HepG2 (cell line): ENCODE measurements around the gene DNAJC24. TPM values are rescaled to one million over a fixed set of nuclear protein-coding genes. Genes with fewer than 3 reads are reported as not detected.

Source experiments
- ATAC-seq: fragments of 200-7000 bp; cut with Tn5 transposase; 3 replicates; pipeline ENCODE4 v1.9.1; 2020; ENCODE audit warnings: mild to moderate bottlenecking, moderate library complexity
- BruUV-seq: library from RNA; stranded (reverse); fragments of 400-500 nt; replicated peaks from 2 replicates; lab custom pipeline; 2021; lab: Mats Ljungman, UMichigan
- CTCF ChIA-PET: fragments of 300-600 bp; formaldehyde crosslinking; extraction: SDS; loops from one replicate; lab custom pipeline; 2021; ENCODE audit warnings: low total read pairs, inconsistent platforms, low intra/inter-chr PET ratio; lab: Yijun Ruan, JAX
- POLR2A ChIA-PET: fragments of 350-600 bp; sonication (Branson Sonifier 250); formaldehyde crosslinking; loops from one replicate; lab custom pipeline; 2020; ENCODE audit warnings: antibody characterized with exemption, inconsistent platforms; lab: Yijun Ruan, JAX
- DNase-seq: peaks from one replicate; pipeline ENCODE4 v3.0.0-alpha.2; 2015; ENCODE audit warnings: low spot score
- FAIRE-seq: peaks from 3 replicates; lab custom pipeline; 2011; peaks lifted over from hg19 to GRCh38; lab: Jason Lieb, UNC
- H2AFZ ChIP-seq: one replicate; pipeline ENCODE4 v1.6.1; 2011; ENCODE audit warnings: low read length, inconsistent platforms
- H3K27ac ChIP-seq: fragments of 300-600 bp; 3 replicates; pipeline ENCODE4 v1.8.0; 2011; ENCODE audit warnings: mixed run types, mild to moderate bottlenecking, mixed read lengths, low read length, inconsistent platforms; ENCODE audit not compliant: insufficient read depth; ENCODE audit errors: extremely low read length
- H3K27me3 ChIP-seq, 2 experiments: fragments of 200-600 bp in 1 of 2; 2 replicates in 1 of 2; 3 replicates in 1 of 2; pipeline versions ENCODE4 v1.6.0 to v1.8.0; 2011; ENCODE audit warnings: low read length in 2 of 2, mild to moderate bottlenecking in 2 of 2, moderate library complexity in 2 of 2, inconsistent platforms in 1 of 2; ENCODE audit not compliant: insufficient read depth in 2 of 2, control insufficient read depth in 1 of 2
- H3K36me3 ChIP-seq, 2 experiments: fragments of 200-600 bp in 1 of 2; replicated peaks in 1 of 2; 2 replicates in 1 of 2; 3 replicates in 1 of 2; pipeline versions ENCODE4 v1.5.1 to v1.8.0; 2011; ENCODE audit warnings: low read length in 2 of 2, inconsistent platforms in 1 of 2; ENCODE audit not compliant: insufficient read depth in 2 of 2, control insufficient read depth in 1 of 2
- H3K4me1 ChIP-seq: 2 replicates; pipeline ENCODE4 v1.5.1; 2012; ENCODE audit warnings: low read length, inconsistent platforms; ENCODE audit not compliant: insufficient read depth
- H3K4me2 ChIP-seq: 2 replicates; pipeline ENCODE4 v1.6.0; 2011; ENCODE audit warnings: low read depth, low read length, inconsistent platforms
- H3K4me3 ChIP-seq, 3 experiments: fragments of 200-600 bp in 1 of 3; sonication (generic), shearing (Covaris generic) in 1 of 3; replicated peaks in 1 of 3; 2 replicates each; pipeline ENCODE4 v1.5.1; 2011 to 2016; ENCODE audit warnings: low read length in 3 of 3, inconsistent platforms in 2 of 3, low read depth in 2 of 3, mild to moderate bottlenecking in 2 of 3, control low read depth in 1 of 3, mixed read lengths in 1 of 3; ENCODE audit not compliant: insufficient read depth in 1 of 3
- H3K79me2 ChIP-seq: one replicate; pipeline ENCODE4 v1.6.1; 2011; ENCODE audit warnings: low read length, inconsistent platforms; ENCODE audit not compliant: insufficient read depth
- H3K9ac ChIP-seq: 2 replicates; pipeline ENCODE4 v1.6.0; 2011; ENCODE audit warnings: mild to moderate bottlenecking, low read depth, low read length, inconsistent platforms; ENCODE audit not compliant: insufficient read depth
- H3K9me3 ChIP-seq: 2 replicates; pipeline ENCODE4 v1.5.1; 2012; ENCODE audit warnings: mild to moderate bottlenecking, low read length
- H4K20me1 ChIP-seq: 2 replicates; pipeline ENCODE4 v1.6.0; 2011; ENCODE audit warnings: inconsistent platforms, mild to moderate bottlenecking, low read length, moderate library complexity; ENCODE audit not compliant: insufficient read depth
- ATF7 ChIP-seq, 2 experiments: fragments of 450-650 bp in 1 of 2; sonication (generic) in 1 of 2; formaldehyde crosslinking in 1 of 2; IDR thresholded peaks; 2 replicates each; pipeline versions ENCODE4 v1.4.0 to v1.6.1; 2016 to 2020; ENCODE audit warnings: antibody characterized with exemption in 1 of 2, mild to moderate bottlenecking in 1 of 2, missing genetic modification reagents in 1 of 2
- BCL3 ChIP-seq: sonication (generic); formaldehyde crosslinking; IDR thresholded peaks from 2 replicates; pipeline ENCODE4 v1.5.1; 2020; ENCODE audit warnings: mild to moderate bottlenecking, missing genetic modification reagents, moderate library complexity
- KMT2A ChIP-seq: sonication (generic); formaldehyde crosslinking; IDR thresholded peaks from 2 replicates; pipeline ENCODE4 v1.4.0; 2020; ENCODE audit warnings: missing genetic modification reagents
- POLR2AphosphoS2 ChIP-seq: IDR thresholded peaks from 2 replicates; pipeline ENCODE4 v1.6.1; 2011; ENCODE audit warnings: low read depth, low read length, improper control_type of control experiment
- ZFP82 ChIP-seq: sonication (generic); formaldehyde crosslinking; IDR thresholded peaks from 2 replicates; pipeline ENCODE4 v1.5.1; 2020; ENCODE audit warnings: mild to moderate bottlenecking, missing genetic modification reagents, borderline replicate concordance
- ZNF235 ChIP-seq: sonication (generic); formaldehyde crosslinking; IDR thresholded peaks from 2 replicates; pipeline ENCODE4 v1.8.1; 2023; ENCODE audit warnings: mild to moderate bottlenecking, missing genetic modification reagents, borderline replicate concordance
- ZNF431 ChIP-seq: sonication (generic); formaldehyde crosslinking; IDR thresholded peaks from 2 replicates; pipeline ENCODE4 v1.9.0; 2022; ENCODE audit warnings: missing genetic modification reagents, low read depth, mild to moderate bottlenecking, borderline replicate concordance
- WGBS: methylation state at CpG from one replicate; pipeline ENCODE4 v1.1.6; 2017; ENCODE audit warnings: low lambda C conversion rate; 5-methylcytosine and 5-hydroxymethylcytosine counted together
- in situ Hi-C: cut with HindIII; loops from 2 replicates; pipeline ENCODE4 v1.10.0; 2017; ENCODE audit warnings: low pct_unique_long_range_greater_than_20kb; ENCODE audit not compliant: extremely low pct_ligation_motif_present
- intact Hi-C: fragments of 100-400 bp; cut with micrococcal nuclease; formaldehyde crosslinking; loops from one replicate; pipeline ENCODE4 v1.10.0; 2022; ENCODE audit not compliant: unreplicated experiment
- polyA plus RNA-seq, 8 experiments: library from polyadenylated mRNA; depleted of rRNA in 3 of 8; stranded (reverse) in 7 of 8; unstranded in 1 of 8; fragments of >200 nt; fragmentation: Illumina TruSeq in 4 of 8; extraction: Trizol in 4 of 8; gene quantifications; 2 replicates each; pipeline versions ENCODE4 v1.2.1 to v1.2.3, GENCODE V29; 2011 to 2016; ENCODE audit warnings: low read depth in 4 of 8, missing spikeins in 1 of 8, mixed read lengths in 1 of 8; ENCODE audit not compliant: insufficient read depth in 1 of 8
- total RNA-seq, 5 experiments: library from RNA; depleted of rRNA; stranded (reverse); fragments of >200 nt; fragmentation: Illumina TruSeq; extraction: Trizol; gene quantifications; 2 replicates each; pipeline ENCODE4 v1.2.3, GENCODE V29; 2016; ENCODE audit warnings: low read depth in 1 of 5
- TF ChIP-seq, protein P1 (sequence below): sonication (generic); formaldehyde crosslinking; IDR thresholded peaks from 2 replicates; pipeline ENCODE4 v1.5.0; 2020; ENCODE audit warnings: missing genetic modification reagents, mild to moderate bottlenecking, borderline replicate concordance

DNAJC24 gene
- total and polyA plus RNA-seq, 2 of the 13 experiments (the other 11 are each of a cell fraction or from before 2014, with no cell fraction given): 10.5 to 13.7 TPM

DNA sequence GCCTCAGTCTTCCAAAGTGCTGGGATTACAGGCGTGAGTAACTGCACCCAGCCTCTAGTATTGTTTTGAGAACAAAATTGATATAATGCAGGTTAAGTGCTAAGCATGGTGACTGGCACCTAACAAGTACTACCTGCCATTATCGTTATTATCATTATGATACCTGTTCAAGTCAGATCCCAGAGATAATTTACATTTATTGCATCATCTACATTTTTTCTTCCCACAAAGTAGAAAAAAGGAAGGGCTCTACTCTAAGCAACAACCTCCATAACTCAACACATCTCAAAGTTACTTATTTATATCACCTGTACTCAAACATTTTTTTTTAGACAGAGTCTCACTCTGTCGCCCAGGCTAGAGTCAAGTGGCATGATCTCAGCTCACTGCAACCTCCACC is 42.2 kb upstream of the DNAJC24 start:
- DNase-seq (no peak), ATAC-seq (no peak), FAIRE-seq (no peak)
- no peaks in the 10 kb centered on the region for H4K20me1 ChIP-seq
- no peak overlapping the region for H2AFZ ChIP-seq
- in situ Hi-C loops (no loop called here), intact Hi-C loops (no loop called here)
- CTCF ChIA-PET: no interaction called here
- H3K79me2 ChIP-seq: no peaks in the 10 kb centered on the region
- TF ChIP-seq ZFP82 (CRISPR knock-in tag) (no peak), BCL3 (CRISPR knock-in tag) (no peak), ZNF235 (CRISPR knock-in tag) (no peak), ZNF431 (CRISPR knock-in tag) (no peak), KMT2A (CRISPR knock-in tag) (no peak), POLR2AphosphoS2 (no peak), ATF7 (IDR thresholded peaks at IDR 0.05) (peak; percentile 48; the same call in 1 of the 2 replicates), ATF7 (CRISPR knock-in tag; IDR thresholded peaks at IDR 0.05) (no peak)
- TF ChIP-seq, protein P1, sequence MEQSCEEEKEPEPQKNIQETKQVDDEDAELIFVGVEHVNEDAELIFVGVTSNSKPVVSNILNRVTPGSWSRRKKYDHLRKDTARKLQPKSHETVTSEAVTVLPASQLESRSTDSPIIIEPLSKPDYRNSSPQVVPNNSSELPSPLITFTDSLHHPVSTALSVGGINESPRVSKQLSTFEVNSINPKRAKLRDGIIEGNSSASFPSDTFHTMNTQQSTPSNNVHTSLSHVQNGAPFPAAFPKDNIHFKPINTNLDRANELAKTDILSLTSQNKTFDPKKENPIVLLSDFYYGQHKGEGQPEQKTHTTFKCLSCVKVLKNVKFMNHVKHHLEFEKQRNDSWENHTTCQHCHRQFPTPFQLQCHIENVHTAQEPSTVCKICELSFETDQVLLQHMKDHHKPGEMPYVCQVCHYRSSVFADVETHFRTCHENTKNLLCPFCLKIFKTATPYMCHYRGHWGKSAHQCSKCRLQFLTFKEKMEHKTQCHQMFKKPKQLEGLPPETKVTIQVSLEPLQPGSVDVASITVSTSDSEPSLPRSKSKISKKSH (CRISPR knock-in tag): no peak
- H3K9ac ChIP-seq: no peak overlapping the region
- H3K36me3 ChIP-seq: no peaks in the 10 kb centered on the region
- WGBS: 15% methylated on average over 3 of the region's 3 CpGs
- POLR2A ChIA-PET: no interaction called here
- no peak overlapping the region for H3K4me3 ChIP-seq
- no peak overlapping the region for H3K27ac ChIP-seq
- BruUV-seq: no TSS peak
- no peaks in the 10 kb centered on the region for H3K4me1 ChIP-seq
- H3K9me3 ChIP-seq: no peaks in the 10 kb centered on the region
- H3K4me2 ChIP-seq: no peak overlapping the region
- H3K27me3 ChIP-seq: no peaks in the 10 kb centered on the region
